ENCODE data around the gene OTX1. TPM values are rescaled to one million over a fixed set of nuclear protein-coding genes. Genes with fewer than 3 reads are reported as not detected.
A peak's percentile ranks its signal among the peaks of the same experiment; 100 is the strongest.

The OTX1 gene
- total and polyA plus RNA-seq, 9 of the 15 experiments (the other 6 are each of a cell fraction or from before 2014, with no cell fraction given) = 0.18 to 7.1 (median 0.58) TPM

- peak; percentile 33; the same call in 1 of the 2 replicates for TF ChIP-seq MGA (IDR thresholded peaks at IDR 0.05)
- TF ChIP-seq ZBTB12 (CRISPR knock-in tag; IDR thresholded peaks at IDR 0.05) = no peak
- TF ChIP-seq ZNF354B (CRISPR knock-in tag; IDR thresholded peaks at IDR 0.05) = no peak
- no peak for TF ChIP-seq MCM3 (IDR thresholded peaks at IDR 0.05)
- no peak for TF ChIP-seq SREBF1 (IDR thresholded peaks at IDR 0.05; ENCODE audit: borderline replicate concordance, low read depth, low read length)
- TF ChIP-seq ZBTB43 (CRISPR knock-in tag; IDR thresholded peaks at IDR 0.05) = no peak
- peak; percentile 81 for TF ChIP-seq ZNF239 (CRISPR knock-in tag; IDR thresholded peaks at IDR 0.05)
- no peak for TF ChIP-seq SAFB (IDR thresholded peaks at IDR 0.05; ENCODE audit: borderline replicate concordance, low read depth, low read length)
- no peak for TF ChIP-seq TEAD4 (IDR thresholded peaks at IDR 0.05; ENCODE audit: low read length)
- TF ChIP-seq TEAD4 (CRISPR knock-in tag; IDR thresholded peaks at IDR 0.05; ENCODE audit: borderline replicate concordance) = no peak
- 0 out of 2 replicates have a peak, but pooled peaks have one; percentile 33 for TF ChIP-seq ZBTB26 (CRISPR knock-in tag; IDR thresholded peaks at IDR 0.05)
- TF ChIP-seq CXXC5 (CRISPR knock-in tag; IDR thresholded peaks at IDR 0.05) = 0 out of 2 replicates have a peak, but pooled peaks have one; percentile 6
Observed at GRCh38 chr2:63051042-63051794, 588 bp downstream of the OTX1 start (continued).
